ENCODE results near the gene RPS3.

DNA sequence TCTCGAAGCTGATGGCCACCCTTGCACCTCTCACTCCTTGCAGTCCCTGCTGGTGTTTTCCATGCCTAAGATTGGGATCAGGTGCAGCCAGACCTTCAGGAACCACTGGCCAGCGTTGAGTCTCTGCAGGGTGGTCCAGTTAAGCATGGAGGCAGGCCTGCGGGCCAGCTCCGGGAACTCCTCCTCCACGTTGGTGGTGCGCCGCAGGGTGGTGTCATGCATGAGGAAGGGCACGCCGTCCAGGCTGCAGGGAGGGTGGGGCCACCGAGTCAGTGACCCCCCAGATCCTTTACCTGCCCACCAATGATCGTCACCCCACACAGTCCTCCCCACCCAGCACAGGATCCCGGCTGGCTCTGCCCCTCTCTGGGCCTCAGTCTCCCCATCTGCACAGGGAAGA, 43.7 kb downstream of the RPS3 start:
- TF ChIP-seq, protein P1, sequence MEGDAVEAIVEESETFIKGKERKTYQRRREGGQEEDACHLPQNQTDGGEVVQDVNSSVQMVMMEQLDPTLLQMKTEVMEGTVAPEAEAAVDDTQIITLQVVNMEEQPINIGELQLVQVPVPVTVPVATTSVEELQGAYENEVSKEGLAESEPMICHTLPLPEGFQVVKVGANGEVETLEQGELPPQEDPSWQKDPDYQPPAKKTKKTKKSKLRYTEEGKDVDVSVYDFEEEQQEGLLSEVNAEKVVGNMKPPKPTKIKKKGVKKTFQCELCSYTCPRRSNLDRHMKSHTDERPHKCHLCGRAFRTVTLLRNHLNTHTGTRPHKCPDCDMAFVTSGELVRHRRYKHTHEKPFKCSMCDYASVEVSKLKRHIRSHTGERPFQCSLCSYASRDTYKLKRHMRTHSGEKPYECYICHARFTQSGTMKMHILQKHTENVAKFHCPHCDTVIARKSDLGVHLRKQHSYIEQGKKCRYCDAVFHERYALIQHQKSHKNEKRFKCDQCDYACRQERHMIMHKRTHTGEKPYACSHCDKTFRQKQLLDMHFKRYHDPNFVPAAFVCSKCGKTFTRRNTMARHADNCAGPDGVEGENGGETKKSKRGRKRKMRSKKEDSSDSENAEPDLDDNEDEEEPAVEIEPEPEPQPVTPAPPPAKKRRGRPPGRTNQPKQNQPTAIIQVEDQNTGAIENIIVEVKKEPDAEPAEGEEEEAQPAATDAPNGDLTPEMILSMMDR (IDR thresholded peaks at IDR 0.05) = no peak
- TF ChIP-seq POLR2A (IDR thresholded peaks at IDR 0.05) (no peak), EP300 (IDR thresholded peaks at IDR 0.05) (no peak)
